Parathyroid adenoma (tissue), 2 donors: ENCODE results near the gene PRPSAP2.

ENCODE experiments used
- H2AFZ ChIP-seq: fragments of 300-600 bp; sonication (generic); one replicate; pipeline ENCODE4 v1.7.0; 2017; ENCODE audit warnings: antibody characterized with exemption, mild to moderate bottlenecking
- H3K27ac ChIP-seq: fragments of 300-600 bp; sonication (generic); one replicate; pipeline ENCODE4 v1.7.0; 2017
- H3K27me3 ChIP-seq: fragments of 300-600 bp; sonication (generic); one replicate; pipeline ENCODE4 v1.7.0; 2017; ENCODE audit warnings: low read length; ENCODE audit not compliant: control insufficient read depth, insufficient read depth
- H3K36me3 ChIP-seq: fragments of 300-600 bp; sonication (generic); one replicate; pipeline ENCODE4 v1.7.0; 2017; ENCODE audit warnings: low read length; ENCODE audit not compliant: control insufficient read depth, insufficient read depth
- H3K4me1 ChIP-seq: fragments of 300-600 bp; sonication (generic); one replicate; pipeline ENCODE4 v1.7.0; 2017; ENCODE audit warnings: control low read depth
- H3K4me2 ChIP-seq: fragments of 300-600 bp; sonication (generic); one replicate; pipeline ENCODE4 v1.7.0; 2017; ENCODE audit warnings: low read length
- H3K4me3 ChIP-seq: fragments of 300-600 bp; sonication (generic); one replicate; pipeline ENCODE4 v1.7.0; 2017; ENCODE audit warnings: low read depth, low read length
- H3K79me2 ChIP-seq: fragments of 300-600 bp; sonication (generic); one replicate; pipeline ENCODE4 v1.7.0; 2017; ENCODE audit warnings: control low read depth
- H3K9ac ChIP-seq: fragments of 300-600 bp; sonication (generic); one replicate; pipeline ENCODE4 v1.7.0; 2017; ENCODE audit warnings: mild to moderate bottlenecking
- H3K9me3 ChIP-seq: fragments of 300-600 bp; sonication (generic); one replicate; pipeline ENCODE4 v1.7.0; 2017; ENCODE audit warnings: low read length; ENCODE audit not compliant: control insufficient read depth
- TF ChIP-seq, protein P1 (sequence below): fragments of 300-600 bp; sonication (generic); IDR thresholded peaks from one replicate; pipeline ENCODE4 v1.7.0; 2017; ENCODE audit warnings: antibody characterized with exemption, mild to moderate bottlenecking
- donor health status: primary hyperparathyroidism.

Gene PRPSAP2

GRCh38 chr17:18949566-18949965 lies 91.6 kb downstream of the PRPSAP2 start:
- TF ChIP-seq, protein P1, sequence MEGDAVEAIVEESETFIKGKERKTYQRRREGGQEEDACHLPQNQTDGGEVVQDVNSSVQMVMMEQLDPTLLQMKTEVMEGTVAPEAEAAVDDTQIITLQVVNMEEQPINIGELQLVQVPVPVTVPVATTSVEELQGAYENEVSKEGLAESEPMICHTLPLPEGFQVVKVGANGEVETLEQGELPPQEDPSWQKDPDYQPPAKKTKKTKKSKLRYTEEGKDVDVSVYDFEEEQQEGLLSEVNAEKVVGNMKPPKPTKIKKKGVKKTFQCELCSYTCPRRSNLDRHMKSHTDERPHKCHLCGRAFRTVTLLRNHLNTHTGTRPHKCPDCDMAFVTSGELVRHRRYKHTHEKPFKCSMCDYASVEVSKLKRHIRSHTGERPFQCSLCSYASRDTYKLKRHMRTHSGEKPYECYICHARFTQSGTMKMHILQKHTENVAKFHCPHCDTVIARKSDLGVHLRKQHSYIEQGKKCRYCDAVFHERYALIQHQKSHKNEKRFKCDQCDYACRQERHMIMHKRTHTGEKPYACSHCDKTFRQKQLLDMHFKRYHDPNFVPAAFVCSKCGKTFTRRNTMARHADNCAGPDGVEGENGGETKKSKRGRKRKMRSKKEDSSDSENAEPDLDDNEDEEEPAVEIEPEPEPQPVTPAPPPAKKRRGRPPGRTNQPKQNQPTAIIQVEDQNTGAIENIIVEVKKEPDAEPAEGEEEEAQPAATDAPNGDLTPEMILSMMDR: no peak
- Histone ChIP-seq H3K4me3 (no peak overlapping the region), H2AFZ (no peak overlapping the region), H3K79me2 (no peaks in the 10 kb centered on the region), H3K4me2 (no peak overlapping the region), H3K4me1 (no peaks in the 10 kb centered on the region), H3K36me3 (no peaks in the 10 kb centered on the region), H3K27me3 (no peaks in the 10 kb centered on the region), H3K9ac (no peak overlapping the region), H3K9me3 (no peaks in the 10 kb centered on the region), H3K27ac (no peak overlapping the region)

DNA sequence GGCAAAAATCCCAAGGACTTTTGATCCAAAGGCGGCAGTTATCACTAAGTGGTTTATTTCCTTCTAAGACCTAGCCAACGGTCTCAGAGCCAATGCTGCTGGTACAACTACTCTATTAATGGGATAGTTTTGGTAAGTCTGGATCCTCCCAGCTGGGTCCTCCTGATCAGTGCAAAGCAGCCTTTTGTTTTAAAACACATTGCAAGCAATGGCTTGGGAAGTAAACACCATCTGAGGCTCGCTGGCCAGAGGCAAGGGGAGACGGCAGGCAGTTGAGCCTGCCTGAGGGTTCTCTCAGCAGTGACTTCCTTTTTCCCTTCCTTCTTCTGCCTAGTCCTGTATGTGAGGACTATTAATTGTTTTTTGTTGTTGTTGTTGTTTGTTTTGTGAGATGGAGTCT lies 92.4 kb downstream of the PRPSAP2 start:
- Histone ChIP-seq H3K4me2 (no peak overlapping the region), H3K9me3 (no peaks in the 10 kb centered on the region), H2AFZ (no peak overlapping the region), H3K27ac (no peak overlapping the region), H3K9ac (no peak overlapping the region), H3K4me3 (no peak overlapping the region), H3K36me3 (no peaks in the 10 kb centered on the region), H3K79me2 (no peaks in the 10 kb centered on the region), H3K4me1 (no peaks in the 10 kb centered on the region), H3K27me3 (no peaks in the 10 kb centered on the region)
- TF ChIP-seq, protein P1: no peak

GRCh38 chr17:18950944-18951905 lies 93.3 kb downstream of the PRPSAP2 start:
- no peaks in the 10 kb centered on the region for H3K79me2 ChIP-seq

GRCh38 chr17:18951941-18952842 lies 94.3 kb downstream of the PRPSAP2 start, which contains the start of gene SLC5A10:
Gene SLC5A10, plus strand, starts transcription at chr17:18952165. Its CDS starts 41 bp downstream, at chr17:18952206.
- no peaks in the 10 kb centered on the region for H3K27me3 ChIP-seq
- no peak within 1 kb of the TSS for H3K27ac ChIP-seq
- TF ChIP-seq, protein P1: no peak
- H2AFZ ChIP-seq: no peak within 1 kb of the TSS
- no peaks in the 10 kb centered on the region for H3K9me3 ChIP-seq
- no peaks in the 10 kb centered on the region for H3K36me3 ChIP-seq
- no peak within 1 kb of the TSS for H3K4me3 ChIP-seq
- H3K4me1 ChIP-seq: no peaks in the 10 kb centered on the region
- H3K79me2 ChIP-seq: no peaks in the 10 kb centered on the region
- no peak within 1 kb of the TSS for H3K9ac ChIP-seq
- H3K4me2 ChIP-seq: no peak within 1 kb of the TSS

More at GRCh38 chr17:18950944-18951905, 93.3 kb downstream of the PRPSAP2 start:
- TF ChIP-seq, protein P1: no peak
- no peak overlapping the region for H2AFZ ChIP-seq
- H3K27me3 ChIP-seq: no peaks in the 10 kb centered on the region
- no peaks in the 10 kb centered on the region for H3K9me3 ChIP-seq
- H3K36me3 ChIP-seq: no peaks in the 10 kb centered on the region
- H3K4me2 ChIP-seq: no peak overlapping the region
- H3K4me3 ChIP-seq: no peak overlapping the region
- H3K9ac ChIP-seq: no peak overlapping the region
- no peaks in the 10 kb centered on the region for H3K4me1 ChIP-seq
- H3K27ac ChIP-seq: no peak overlapping the region
